K562 (cell line): ENCODE data around the gene PSME1. TPM values are rescaled to one million over a fixed set of nuclear protein-coding genes. Genes with fewer than 3 reads are reported as not detected.
A peak's percentile ranks its signal among the peaks of the same experiment; 100 is the strongest.

ENCODE experiments used
- DACH1 ChIP-seq: fragments of 450-650 bp; IDR thresholded peaks from 2 replicates; pipeline ENCODE4 v1.6.1; 2018; ENCODE audit not compliant: partially characterized antibody
- ELF2 ChIP-seq: fragments of 250-450 bp; sonication (Bioruptor Pico); IDR thresholded peaks from 2 replicates; pipeline ENCODE4 v1.5.0; 2021; ENCODE audit warnings: mild to moderate bottlenecking
- ETV6 ChIP-seq, 3 experiments: fragments of 150-350 bp in 1 of 3; sonication (generic) in 1 of 3; formaldehyde crosslinking in 1 of 3; IDR thresholded peaks; 2 replicates each; pipeline versions ENCODE4 v1.6.1 to v1.8.0; 2014 to 2022; ENCODE audit warnings: borderline replicate concordance in 2 of 3, low read depth in 2 of 3, antibody characterized with exemption in 1 of 3, low read length in 1 of 3, mild to moderate bottlenecking in 1 of 3, missing genetic modification reagents in 1 of 3
- FIP1L1 ChIP-seq: fragments of 200-400 bp; formaldehyde crosslinking; IDR thresholded peaks from 2 replicates; pipeline ENCODE4 v1.6.1; 2018; ENCODE audit warnings: mild to moderate bottlenecking, low read depth, low read length; ENCODE audit not compliant: poor library complexity, severe bottlenecking
- FOXP1 ChIP-seq: sonication (generic); formaldehyde crosslinking; IDR thresholded peaks from 2 replicates; pipeline ENCODE4 v1.8.0; 2022; ENCODE audit warnings: mild to moderate bottlenecking, missing genetic modification reagents
- GABPB1 ChIP-seq: sonication (generic); formaldehyde crosslinking; IDR thresholded peaks from 2 replicates; pipeline ENCODE4 v1.8.0; 2022; ENCODE audit warnings: mild to moderate bottlenecking, missing genetic modification reagents
- HNRNPH1 ChIP-seq: fragments of 200-400 bp; formaldehyde crosslinking; optimal IDR thresholded peaks from 2 replicates; pipeline ENCODE3; 2017; ENCODE audit warnings: low read depth, mild to moderate bottlenecking, low read length, moderate library complexity
- KDM1A ChIP-seq, 2 experiments: fragments of 450-650 bp; IDR thresholded peaks; 2 replicates each; pipeline ENCODE4 v1.6.1; 2016; ENCODE audit warnings: mild to moderate bottlenecking in 2 of 2
- MED1 ChIP-seq: sonication (generic); formaldehyde crosslinking; IDR thresholded peaks from 2 replicates; pipeline ENCODE4 v1.8.1; 2023; ENCODE audit warnings: missing genetic modification reagents, borderline replicate concordance
- MXI1 ChIP-seq: IDR thresholded peaks from 2 replicates; pipeline ENCODE4 v1.6.1; 2011; ENCODE audit warnings: low read depth, mild to moderate bottlenecking, improper control_type of control experiment, low read length
- NBN ChIP-seq: fragments of 450-650 bp; IDR thresholded peaks from 2 replicates; pipeline ENCODE4 v1.6.1; 2016; ENCODE audit warnings: low read depth, mild to moderate bottlenecking
- NCOA6 ChIP-seq: fragments of 450-650 bp; IDR thresholded peaks from 2 replicates; pipeline ENCODE4 v1.6.1; 2017; ENCODE audit warnings: mild to moderate bottlenecking
- NFYB ChIP-seq: IDR thresholded peaks from 2 replicates; pipeline ENCODE4 v1.6.1; 2011; ENCODE audit warnings: mild to moderate bottlenecking, moderate library complexity; ENCODE audit not compliant: insufficient read length; ENCODE audit errors: extremely low read depth
- NR2C1 ChIP-seq, 2 experiments: fragments of 450-650 bp; IDR thresholded peaks; 2 replicates each; pipeline ENCODE4 v1.6.1; 2017; ENCODE audit warnings: mild to moderate bottlenecking in 2 of 2, antibody characterized with exemption in 1 of 2, inconsistent platforms in 1 of 2, missing compliant biosample characterization in 1 of 2, missing genetic modification characterization in 1 of 2
- NRF1 ChIP-seq, 2 experiments: fragments of 450-650 bp; IDR thresholded peaks in 1 of 2; conservative IDR thresholded peaks in 1 of 2; 2 replicates each; pipeline ENCODE4 v1.6.1; 2014; ENCODE audit warnings: mild to moderate bottlenecking in 2 of 2
- PHF20 ChIP-seq: fragments of 450-650 bp; IDR thresholded peaks from 2 replicates; pipeline ENCODE4 v1.6.1; 2018; ENCODE audit not compliant: partially characterized antibody
- POLR2A ChIP-seq: fragments of 450-650 bp; conservative IDR thresholded peaks from 2 replicates; pipeline ENCODE4 v1.6.1; 2016
- POLR3G ChIP-seq: IDR thresholded peaks from 2 replicates; pipeline ENCODE4 v1.6.1; 2011; ENCODE audit not compliant: insufficient read length, insufficient replicate concordance; ENCODE audit errors: extremely low read depth
- PTRF ChIP-seq: fragments of 450-650 bp; IDR thresholded peaks from 2 replicates; pipeline ENCODE4 v1.6.1; 2016; ENCODE audit warnings: mild to moderate bottlenecking, missing genetic modification characterization, missing compliant biosample characterization
- RFX1 ChIP-seq: fragments of 450-650 bp; IDR thresholded peaks from 2 replicates; pipeline ENCODE4 v1.6.1; 2016; ENCODE audit warnings: mild to moderate bottlenecking, moderate library complexity
- SNIP1 ChIP-seq: fragments of 450-650 bp; IDR thresholded peaks from 2 replicates; pipeline ENCODE4 v1.7.1; 2017; ENCODE audit warnings: low read depth, mild to moderate bottlenecking
- ZNF408 ChIP-seq: fragments of 250-450 bp; sonication (Bioruptor Pico); IDR thresholded peaks from 2 replicates; pipeline ENCODE4 v1.4.0; 2020; ENCODE audit warnings: low read depth, mild to moderate bottlenecking, moderate library complexity
- ZNF699 ChIP-seq: fragments of 250-450 bp; sonication (Bioruptor Pico); IDR thresholded peaks from 2 replicates; pipeline ENCODE4 v1.8.0; 2021; ENCODE audit warnings: mild to moderate bottlenecking, moderate library complexity; ENCODE audit not compliant: insufficient replicate concordance
- polyA plus RNA-seq, 8 experiments: library from polyadenylated mRNA; depleted of rRNA in 4 of 8; stranded (reverse) in 5 of 8; unstranded in 3 of 8; fragments of >200 nt; fragmentation: Nextera tagmentation in 2 of 8; fragmentation: Illumina TruSeq in 1 of 8; extraction: Ambion mirVana in 2 of 8; extraction: Trizol in 1 of 8; gene quantifications; 2 replicates each; pipeline versions ENCODE4 v1.2.1 to v1.2.3, GENCODE V29; 2011 to 2014; ENCODE audit warnings: inconsistent platforms in 1 of 8, missing spikeins in 1 of 8
- total RNA-seq, 7 experiments: library from RNA; depleted of rRNA in 6 of 7; stranded (reverse); fragments of >200 nt in 6 of 7; fragmentation: Illumina TruSeq in 2 of 7; extraction: Trizol in 2 of 7; gene quantifications; 2 replicates each; pipeline versions ENCODE4 v1.2.1 to v1.2.3, GENCODE V29; 2011 to 2021; ENCODE audit warnings: low replicate concordance in 1 of 7
- TF ChIP-seq, protein P1 (sequence below): fragments of 450-650 bp; IDR thresholded peaks from 2 replicates; pipeline ENCODE4 v1.7.1; 2018; ENCODE audit warnings: mild to moderate bottlenecking, low read depth; ENCODE audit not compliant: partially characterized antibody
- TF ChIP-seq, protein P2 (sequence below), 2 experiments: fragments of 450-650 bp; IDR thresholded peaks; 2 replicates each; pipeline ENCODE4 v1.6.1; 2016

Gene PSME1
- total and polyA plus RNA-seq, 9 of the 15 experiments (the other 6 are each of a cell fraction or from before 2014, with no cell fraction given): 20.3 to 180 (median 67.5) TPM

DNA sequence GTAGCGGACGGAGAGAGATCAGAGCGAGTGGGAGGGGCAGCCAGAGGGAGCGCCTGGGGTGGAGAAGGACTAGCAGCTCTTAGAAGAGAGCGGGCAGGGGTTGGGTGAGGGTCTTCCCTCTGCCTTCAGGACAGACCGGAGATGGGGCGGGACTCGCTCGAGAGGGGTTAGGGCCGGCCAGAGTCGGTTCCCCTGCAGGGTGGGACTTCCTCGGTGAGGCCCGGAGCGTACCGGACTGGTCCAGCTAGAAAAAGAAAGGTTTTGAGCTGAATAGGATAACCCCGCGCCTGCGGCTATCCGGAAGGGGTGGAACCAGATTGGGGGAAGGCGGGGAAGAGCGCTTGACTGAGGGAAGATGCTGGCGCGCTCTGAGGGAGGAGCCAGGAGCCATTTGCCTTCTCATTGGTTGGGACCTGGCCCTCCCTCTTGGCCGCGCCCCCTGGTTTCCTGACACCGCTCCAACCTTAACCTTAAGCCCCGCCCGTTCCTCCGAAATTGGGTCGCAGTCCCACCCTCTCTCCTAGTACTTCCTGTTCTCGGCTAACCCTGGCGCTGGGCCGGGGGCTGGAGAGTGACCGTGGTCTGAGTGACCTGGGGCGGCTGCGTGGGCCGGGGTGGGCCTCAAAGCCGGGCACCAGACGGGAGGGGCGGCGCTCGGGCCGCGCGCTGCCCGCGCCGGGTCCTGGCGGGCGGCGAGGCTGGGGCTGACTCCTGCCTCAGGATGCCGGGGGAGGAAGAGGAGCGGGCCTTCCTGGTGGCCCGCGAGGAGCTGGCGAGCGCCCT, 11.2 kb downstream of the PSME1 start, which contains the start of gene RNF31 (continued):
- TF ChIP-seq, protein P1, sequence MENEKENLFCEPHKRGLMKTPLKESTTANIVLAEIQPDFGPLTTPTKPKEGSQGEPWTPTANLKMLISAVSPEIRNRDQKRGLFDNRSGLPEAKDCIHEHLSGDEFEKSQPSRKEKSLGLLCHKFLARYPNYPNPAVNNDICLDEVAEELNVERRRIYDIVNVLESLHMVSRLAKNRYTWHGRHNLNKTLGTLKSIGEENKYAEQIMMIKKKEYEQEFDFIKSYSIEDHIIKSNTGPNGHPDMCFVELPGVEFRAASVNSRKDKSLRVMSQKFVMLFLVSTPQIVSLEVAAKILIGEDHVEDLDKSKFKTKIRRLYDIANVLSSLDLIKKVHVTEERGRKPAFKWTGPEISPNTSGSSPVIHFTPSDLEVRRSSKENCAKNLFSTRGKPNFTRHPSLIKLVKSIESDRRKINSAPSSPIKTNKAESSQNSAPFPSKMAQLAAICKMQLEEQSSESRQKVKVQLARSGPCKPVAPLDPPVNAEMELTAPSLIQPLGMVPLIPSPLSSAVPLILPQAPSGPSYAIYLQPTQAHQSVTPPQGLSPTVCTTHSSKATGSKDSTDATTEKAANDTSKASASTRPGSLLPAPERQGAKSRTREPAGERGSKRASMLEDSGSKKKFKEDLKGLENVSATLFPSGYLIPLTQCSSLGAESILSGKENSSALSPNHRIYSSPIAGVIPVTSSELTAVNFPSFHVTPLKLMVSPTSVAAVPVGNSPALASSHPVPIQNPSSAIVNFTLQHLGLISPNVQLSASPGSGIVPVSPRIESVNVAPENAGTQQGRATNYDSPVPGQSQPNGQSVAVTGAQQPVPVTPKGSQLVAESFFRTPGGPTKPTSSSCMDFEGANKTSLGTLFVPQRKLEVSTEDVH: no peak
- TF ChIP-seq ELF2 (CRISPR knock-in tag) (no peak), GABPB1 (0 out of 2 replicates have a peak, but pooled peaks have one; percentile 16), PHF20 (no peak), DACH1 (no peak), PTRF (tag) (no peak), NBN (0 out of 2 replicates have a peak, but pooled peaks have one; percentile 3), NFYB (peak; percentile 67), NCOA6 (no peak), MED1 (CRISPR knock-in tag) (no peak), ZNF699 (CRISPR knock-in tag) (no peak), NR2C1 (IDR thresholded peaks at IDR 0.05) (no peak), NR2C1 (tag; IDR thresholded peaks at IDR 0.05) (no peak), ETV6 (IDR thresholded peaks at IDR 0.05; ENCODE audit: borderline replicate concordance in 1 of 2, low read depth in 2 of 2, low read length in 1 of 2) (no peak), ETV6 (CRISPR knock-in tag; IDR thresholded peaks at IDR 0.05; ENCODE audit: borderline replicate concordance) (no peak), KDM1A (IDR thresholded peaks at IDR 0.05) (no peak), ZNF408 (CRISPR knock-in tag) (no peak), POLR3G (no peak), HNRNPH1 (no peak), NRF1 (conservative IDR thresholded peaks at IDR 0.05 in 1 of 2, IDR thresholded peaks at IDR 0.05 in 1 of 2) (peak; percentile 79 to 81), RFX1 (no peak), FIP1L1 (peak; percentile 48), MXI1 (no peak), POLR2A (peak; percentile 55; the same call in 1 of the 2 replicates), FOXP1 (CRISPR knock-in tag) (no peak), SNIP1 (no peak)
- TF ChIP-seq, protein P2, sequence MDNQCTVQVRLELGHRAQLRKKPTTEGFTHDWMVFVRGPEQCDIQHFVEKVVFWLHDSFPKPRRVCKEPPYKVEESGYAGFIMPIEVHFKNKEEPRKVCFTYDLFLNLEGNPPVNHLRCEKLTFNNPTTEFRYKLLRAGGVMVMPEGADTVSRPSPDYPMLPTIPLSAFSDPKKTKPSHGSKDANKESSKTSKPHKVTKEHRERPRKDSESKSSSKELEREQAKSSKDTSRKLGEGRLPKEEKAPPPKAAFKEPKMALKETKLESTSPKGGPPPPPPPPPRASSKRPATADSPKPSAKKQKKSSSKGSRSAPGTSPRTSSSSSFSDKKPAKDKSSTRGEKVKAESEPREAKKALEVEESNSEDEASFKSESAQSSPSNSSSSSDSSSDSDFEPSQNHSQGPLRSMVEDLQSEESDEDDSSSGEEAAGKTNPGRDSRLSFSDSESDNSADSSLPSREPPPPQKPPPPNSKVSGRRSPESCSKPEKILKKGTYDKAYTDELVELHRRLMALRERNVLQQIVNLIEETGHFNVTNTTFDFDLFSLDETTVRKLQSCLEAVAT (IDR thresholded peaks at IDR 0.05): 0 out of 4 replicates have a peak, but pooled peaks of 1 of the 2 experiments have one; percentile 0
